ENCODE results near the gene PAQR4. TPM values are rescaled to one million over a fixed set of nuclear protein-coding genes. Genes with fewer than 3 reads are reported as not detected.

PAQR4 gene
- polyA plus RNA-seq, 1 experiment = 4.4 TPM

DNA sequence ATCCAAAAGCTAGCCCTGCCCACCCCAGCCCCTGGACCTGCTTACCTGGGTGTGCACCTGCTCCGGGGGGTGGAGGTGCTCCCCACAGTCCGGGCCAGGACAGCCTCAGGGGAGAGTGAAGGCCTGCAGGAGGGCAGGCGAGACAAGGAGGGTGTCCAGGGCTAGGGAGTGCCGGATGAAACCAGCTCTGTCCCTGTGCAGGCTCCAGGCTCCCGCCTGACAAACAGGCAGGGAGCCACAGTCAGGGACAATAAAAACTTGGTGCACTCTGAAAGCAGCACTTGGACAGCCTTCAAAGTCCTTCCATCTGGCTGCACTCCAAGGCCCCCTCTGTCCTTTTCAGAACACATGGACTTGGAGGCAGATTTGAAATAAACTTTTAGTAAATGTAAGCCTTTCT lies 3.9 kb downstream of the PAQR4 start:
- TF ChIP-seq, protein P1, sequence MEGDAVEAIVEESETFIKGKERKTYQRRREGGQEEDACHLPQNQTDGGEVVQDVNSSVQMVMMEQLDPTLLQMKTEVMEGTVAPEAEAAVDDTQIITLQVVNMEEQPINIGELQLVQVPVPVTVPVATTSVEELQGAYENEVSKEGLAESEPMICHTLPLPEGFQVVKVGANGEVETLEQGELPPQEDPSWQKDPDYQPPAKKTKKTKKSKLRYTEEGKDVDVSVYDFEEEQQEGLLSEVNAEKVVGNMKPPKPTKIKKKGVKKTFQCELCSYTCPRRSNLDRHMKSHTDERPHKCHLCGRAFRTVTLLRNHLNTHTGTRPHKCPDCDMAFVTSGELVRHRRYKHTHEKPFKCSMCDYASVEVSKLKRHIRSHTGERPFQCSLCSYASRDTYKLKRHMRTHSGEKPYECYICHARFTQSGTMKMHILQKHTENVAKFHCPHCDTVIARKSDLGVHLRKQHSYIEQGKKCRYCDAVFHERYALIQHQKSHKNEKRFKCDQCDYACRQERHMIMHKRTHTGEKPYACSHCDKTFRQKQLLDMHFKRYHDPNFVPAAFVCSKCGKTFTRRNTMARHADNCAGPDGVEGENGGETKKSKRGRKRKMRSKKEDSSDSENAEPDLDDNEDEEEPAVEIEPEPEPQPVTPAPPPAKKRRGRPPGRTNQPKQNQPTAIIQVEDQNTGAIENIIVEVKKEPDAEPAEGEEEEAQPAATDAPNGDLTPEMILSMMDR (IDR thresholded peaks at IDR 0.05; ENCODE audit: insufficient read depth, low read depth, low read length) = no peak
- POLR2A ChIA-PET = no interaction called here
- DNase-seq (ENCODE audit: low read depth) = no peak
- no peak overlapping the region for H3K4me3 ChIP-seq (ENCODE audit: low read depth, low read length)
- no peaks in the 10 kb centered on the region for H3K27me3 ChIP-seq (ENCODE audit: control insufficient read depth, insufficient read depth, low read length)
- no peaks in the 10 kb centered on the region; the same call in 1 of the 2 replicates for H3K36me3 ChIP-seq (ENCODE audit: control insufficient read depth, insufficient read depth, low read length)
- CTCF ChIA-PET = interaction anchor here (1.0 kb wide), 1 partner anchor 11 kb away, joined by 5 read pairs; no protein-coding TSS in a partner anchor

DNA sequence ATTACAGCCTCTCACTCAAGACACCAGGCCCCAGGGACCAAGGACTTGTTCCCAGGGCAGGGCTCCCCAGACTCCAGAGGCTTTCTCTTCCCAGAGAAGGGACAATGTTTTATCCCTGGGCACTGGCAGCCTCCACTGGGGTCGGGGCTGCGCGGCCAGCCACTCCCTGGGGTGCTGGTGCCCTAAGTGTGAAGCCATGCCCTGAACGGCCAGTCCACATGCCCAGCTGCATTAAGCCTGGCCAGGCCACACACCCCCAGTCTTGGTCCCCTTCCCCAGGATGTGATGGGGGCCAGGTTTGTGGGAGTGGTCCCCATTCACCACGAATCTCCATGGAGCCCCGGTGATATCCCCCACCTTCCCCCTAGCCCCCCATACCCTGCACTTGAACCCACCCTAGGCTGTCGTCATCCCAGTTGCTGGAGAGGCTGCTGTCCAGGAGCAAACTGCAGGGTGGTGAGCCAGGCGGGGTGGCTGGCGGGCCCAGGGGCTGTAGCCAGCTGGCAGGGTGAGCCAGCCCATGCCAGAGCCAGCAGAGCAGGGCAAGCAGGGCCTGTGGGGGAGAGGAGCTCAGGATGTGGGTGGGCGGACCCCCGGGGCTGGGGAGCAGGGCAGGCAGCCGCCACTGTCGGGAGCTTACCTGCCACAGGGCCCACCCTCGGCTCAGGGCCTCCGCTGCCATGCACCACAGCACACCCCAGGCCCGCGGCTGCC lies 4.6 kb downstream of the PAQR4 start:
- ChIA-PET CTCF (interaction anchor here (1.0 to 1.1 kb wide), 2 partner anchors 12 to 58 kb away, joined by 3 to 5 read pairs; no protein-coding TSS in a partner anchor), POLR2A (no interaction called here)

DNA sequence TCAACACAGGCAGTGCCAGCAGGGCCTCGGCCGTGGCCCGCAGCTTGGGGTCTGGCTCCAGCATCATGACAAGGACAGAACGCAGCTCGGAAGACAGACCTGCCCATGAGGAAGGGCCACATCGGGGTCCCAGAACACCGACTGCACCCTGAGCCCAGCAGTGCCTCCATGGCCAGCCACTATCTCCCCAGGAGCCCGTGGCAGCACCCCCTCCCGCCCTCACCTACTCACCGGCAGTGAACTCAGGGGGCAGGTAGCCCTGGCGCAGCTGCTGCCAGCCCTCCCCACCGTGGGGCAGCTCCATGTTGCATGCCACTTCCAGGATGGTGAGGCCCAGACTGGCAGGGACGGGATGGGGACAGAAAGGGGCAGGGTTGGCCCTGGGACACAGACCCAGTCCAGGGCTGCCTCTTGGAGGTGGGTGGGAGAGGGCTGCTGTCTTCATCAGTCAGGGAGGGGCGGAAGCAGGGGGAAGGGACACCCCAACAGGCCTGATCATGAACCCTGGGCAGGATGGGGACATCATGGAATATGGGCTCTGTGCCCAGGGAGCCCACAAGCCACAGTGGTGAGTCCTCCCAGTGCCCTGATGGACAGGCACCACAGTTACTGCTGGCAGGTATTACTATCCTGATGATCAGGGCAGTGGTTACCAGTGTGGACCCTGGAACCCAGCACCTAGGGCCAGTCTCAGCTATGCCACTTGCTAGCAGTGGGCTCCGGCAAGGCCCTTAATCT lies 5.3 kb downstream of the PAQR4 start:
- Histone ChIP-seq H3K27me3 (ENCODE audit: control insufficient read depth, insufficient read depth, low read length) (no peaks in the 10 kb centered on the region), H3K36me3 (ENCODE audit: control insufficient read depth, insufficient read depth, low read length) (no peaks in the 10 kb centered on the region; the same call in 1 of the 2 replicates), H3K4me3 (ENCODE audit: low read depth, low read length) (no peak overlapping the region)
- POLR2A ChIA-PET = no interaction called here
- CTCF ChIA-PET = interaction anchor here (1.0 to 1.1 kb wide), 4 partner anchors 12 to 135 kb away, joined by 3 to 5 read pairs (median 4); no protein-coding TSS in a partner anchor
- no peak for DNase-seq (ENCODE audit: low read depth)
- TF ChIP-seq, protein P1 (IDR thresholded peaks at IDR 0.05; ENCODE audit: insufficient read depth, low read depth, low read length) = no peak

More for the DNA sequence above, 4.6 kb downstream of the PAQR4 start:
- no peak overlapping the region for H3K4me3 ChIP-seq (ENCODE audit: low read depth, low read length)
- H3K36me3 ChIP-seq (ENCODE audit: control insufficient read depth, insufficient read depth, low read length) = no peaks in the 10 kb centered on the region; the same call in 1 of the 2 replicates
- no peak for DNase-seq (ENCODE audit: low read depth)
- TF ChIP-seq, protein P1 (IDR thresholded peaks at IDR 0.05; ENCODE audit: insufficient read depth, low read depth, low read length) = no peak
- no peaks in the 10 kb centered on the region for H3K27me3 ChIP-seq (ENCODE audit: control insufficient read depth, insufficient read depth, low read length)

DNA sequence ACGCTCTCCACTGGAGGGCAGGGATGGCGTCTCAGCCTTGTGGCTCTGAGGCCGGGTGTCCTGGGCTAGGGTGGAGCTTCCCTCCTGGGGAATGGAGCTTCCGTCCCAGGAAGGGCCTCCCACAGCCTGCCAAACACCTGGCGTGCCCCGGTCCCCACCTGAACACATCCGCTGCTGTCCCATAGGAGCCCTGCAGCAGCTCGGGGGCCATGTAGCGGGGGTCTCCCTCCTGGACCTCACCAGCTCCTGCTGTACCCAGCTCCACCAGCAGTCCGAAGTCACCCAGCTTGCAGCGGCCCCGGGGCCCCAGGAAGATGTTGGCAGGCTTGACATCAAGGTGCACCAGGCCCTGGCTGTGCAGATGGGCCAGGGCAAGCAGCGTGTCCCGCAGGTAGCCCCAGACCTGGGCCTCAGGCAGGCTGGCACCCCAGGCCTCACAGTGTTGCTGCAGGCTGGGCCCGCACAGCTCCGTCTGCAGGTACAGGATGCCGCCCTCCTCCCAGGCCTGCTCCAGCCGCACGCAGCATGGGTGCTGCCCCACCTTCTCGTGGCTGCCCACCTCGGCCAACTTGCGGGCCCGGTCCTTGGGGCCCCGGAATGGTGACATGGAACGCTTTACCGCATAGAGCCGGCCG lies 6.1 kb downstream of the PAQR4 start:
- ChIA-PET POLR2A (no interaction called here), CTCF (interaction anchor here (1.0 to 1.1 kb wide), 2 partner anchors 13 to 136 kb away, joined by 3 to 4 read pairs; no protein-coding TSS in a partner anchor)
- TF ChIP-seq, protein P1 (IDR thresholded peaks at IDR 0.05; ENCODE audit: insufficient read depth, low read depth, low read length) = no peak
- Histone ChIP-seq H3K4me3 (ENCODE audit: low read depth, low read length) (no peak overlapping the region), H3K27me3 (ENCODE audit: control insufficient read depth, insufficient read depth, low read length) (no peaks in the 10 kb centered on the region), H3K36me3 (ENCODE audit: control insufficient read depth, insufficient read depth, low read length) (no peaks in the 10 kb centered on the region; the same call in 1 of the 2 replicates)
- DNase-seq (ENCODE audit: low read depth) = no peak

DNA sequence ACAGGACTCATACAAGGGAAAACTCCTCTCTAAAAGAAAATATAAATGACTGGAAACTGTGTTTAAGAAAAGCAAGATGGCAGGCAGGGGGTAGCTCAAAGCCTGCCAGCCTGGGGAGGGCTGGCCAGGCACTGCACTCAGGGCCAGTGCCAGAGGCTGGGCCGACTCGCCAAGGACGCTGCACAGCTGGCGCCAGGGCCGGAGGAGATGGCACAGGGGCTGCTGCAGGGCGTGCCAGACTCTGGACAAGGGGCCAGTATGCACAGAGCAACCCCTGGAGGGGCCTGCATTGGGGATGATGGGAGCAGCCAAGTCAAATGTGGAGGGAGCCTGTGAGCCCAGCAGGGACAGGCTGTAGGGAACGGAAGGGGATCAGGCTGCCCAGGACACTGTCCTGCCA lies 7.1 kb downstream of the PAQR4 start:
- no peaks in the 10 kb centered on the region for H3K27me3 ChIP-seq (ENCODE audit: control insufficient read depth, insufficient read depth, low read length)
- CTCF ChIA-PET = interaction anchor here (0.6 kb wide), 1 partner anchor 11 kb away, joined by 3 read pairs; no protein-coding TSS in a partner anchor
- TF ChIP-seq, protein P1 (IDR thresholded peaks at IDR 0.05; ENCODE audit: insufficient read depth, low read depth, low read length) = no peak
- no peaks in the 10 kb centered on the region; the same call in 1 of the 2 replicates for H3K36me3 ChIP-seq (ENCODE audit: control insufficient read depth, insufficient read depth, low read length)
- no peak for DNase-seq (ENCODE audit: low read depth)
- H3K4me3 ChIP-seq (ENCODE audit: low read depth, low read length) = no peak overlapping the region
- POLR2A ChIA-PET = no interaction called here

All from BJ (cell line).